Glomerular endothelial cell (primary cell): ENCODE results near the gene CALHM6. TPM values are rescaled to one million over a fixed set of nuclear protein-coding genes. Genes with fewer than 3 reads are reported as not detected.

Experiments
- DNase-seq: peaks from one replicate; pipeline ENCODE4 v3.0.0-alpha.2; 2011; ENCODE audit warnings: low read depth, low spot score; ENCODE audit errors: extremely low read depth
- total RNA-seq: library from RNA; depleted of rRNA; stranded (reverse); fragments of >200 nt; gene quantifications from 2 replicates; pipeline ENCODE4 v1.2.3, GENCODE V29; 2015

The CALHM6 gene
- 0.68 and 1.1 TPM in 2 replicates for total RNA-seq

DNA sequence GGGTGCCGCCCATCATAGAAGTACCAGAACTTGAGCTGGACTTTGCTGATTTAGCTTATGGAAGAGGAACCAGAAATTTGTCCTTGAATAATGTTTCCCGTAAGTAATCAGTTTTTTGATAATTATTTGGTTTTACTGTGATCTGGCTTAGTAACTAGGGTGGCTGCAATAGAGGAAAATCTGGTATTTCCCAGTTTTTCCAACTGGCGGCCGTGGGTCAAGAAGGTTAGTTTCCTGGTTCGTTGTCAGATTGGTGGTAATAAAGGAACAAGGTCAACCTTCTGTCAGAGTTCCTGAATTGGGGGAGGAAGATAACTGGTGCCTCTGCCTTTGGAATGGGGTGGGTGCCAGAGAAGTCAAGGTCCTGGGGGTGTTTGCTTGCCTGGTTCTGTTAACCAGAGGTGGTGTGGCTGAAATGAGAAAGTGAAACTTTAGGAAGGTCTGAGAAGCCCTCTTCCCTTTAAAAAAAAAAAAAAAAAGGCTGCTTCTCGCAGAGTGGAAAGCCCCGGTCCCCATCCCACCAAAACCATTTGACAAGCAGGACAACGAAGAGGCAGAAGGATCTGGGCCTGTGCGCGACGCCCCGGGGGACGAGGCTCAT is at the start of gene CALHM6:
CALHM6 (plus strand) TSS at position 45 of the 601 bp plus-strand sequence; CDS start at position 600, 555 bp downstream.
- DNase-seq, result no peak

DNA sequence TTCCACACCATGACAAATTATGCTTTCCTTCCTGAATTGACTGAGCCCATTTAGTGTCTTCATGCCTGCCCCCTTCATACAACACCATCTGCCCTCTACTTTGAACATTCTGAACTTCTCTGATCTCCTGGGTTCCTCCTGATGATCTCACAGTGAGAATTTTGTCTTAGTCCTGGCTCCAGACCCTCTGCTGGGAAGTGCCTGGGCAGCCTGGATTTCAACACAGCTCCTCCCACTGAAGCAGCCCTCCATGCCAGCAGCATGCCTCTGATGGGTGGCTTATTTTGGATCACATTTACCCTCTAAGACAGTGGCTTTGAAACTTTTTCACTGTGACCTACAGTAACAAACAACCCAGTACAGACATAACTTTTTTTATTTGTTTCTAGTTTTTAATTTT is 48.9 kb upstream of the CALHM6 start:
- no peak for DNase-seq

DNA sequence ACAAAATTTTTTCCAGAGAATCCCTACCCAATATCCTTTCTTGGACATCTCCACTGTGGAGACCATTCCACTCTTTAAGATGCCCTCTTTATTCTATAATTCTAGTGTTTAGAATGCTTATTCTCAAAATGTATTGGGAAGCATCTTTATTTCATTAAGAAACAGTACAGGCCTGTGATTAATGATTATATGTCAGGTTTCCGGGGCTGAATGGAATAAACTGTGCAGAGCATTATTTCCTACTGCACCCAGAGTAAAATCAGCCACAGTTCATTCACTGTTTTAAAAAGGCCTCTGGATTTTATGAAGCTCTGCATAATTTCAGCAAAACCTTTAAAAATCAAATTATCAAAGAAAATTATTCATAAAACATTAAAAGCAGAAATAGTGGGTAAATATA is 47.8 kb upstream of the CALHM6 start:
- DNase-seq, result no peak

DNA sequence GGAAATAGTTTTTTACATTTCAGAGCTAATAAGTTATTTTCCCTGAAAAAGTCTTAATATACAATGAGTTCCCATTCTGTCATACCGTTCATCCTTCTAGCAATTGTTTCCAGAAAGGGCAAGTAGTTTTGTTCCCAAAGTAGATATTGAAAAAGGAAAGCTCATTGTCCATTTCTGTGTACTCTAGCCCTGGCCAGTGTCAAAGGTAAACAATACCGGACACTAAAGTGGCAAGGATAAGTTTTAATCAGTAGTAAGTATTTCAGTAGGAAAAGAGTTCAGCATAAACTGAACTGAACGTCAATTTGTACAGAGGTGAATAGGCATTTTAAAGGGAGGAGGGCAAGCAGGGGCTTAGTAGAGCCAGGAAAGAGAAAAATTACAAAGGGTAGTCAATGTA is 43.5 kb upstream of the CALHM6 start:
- no peak for DNase-seq

- DNase-seq, result no peak
These were observed 41.9 kb upstream of the CALHM6 start for GRCh38 chr6:116419069-116419786.

GRCh38 chr6:116420341-116420740 is 40.8 kb upstream of the CALHM6 start:
- DNase-seq, result no peak

DNA sequence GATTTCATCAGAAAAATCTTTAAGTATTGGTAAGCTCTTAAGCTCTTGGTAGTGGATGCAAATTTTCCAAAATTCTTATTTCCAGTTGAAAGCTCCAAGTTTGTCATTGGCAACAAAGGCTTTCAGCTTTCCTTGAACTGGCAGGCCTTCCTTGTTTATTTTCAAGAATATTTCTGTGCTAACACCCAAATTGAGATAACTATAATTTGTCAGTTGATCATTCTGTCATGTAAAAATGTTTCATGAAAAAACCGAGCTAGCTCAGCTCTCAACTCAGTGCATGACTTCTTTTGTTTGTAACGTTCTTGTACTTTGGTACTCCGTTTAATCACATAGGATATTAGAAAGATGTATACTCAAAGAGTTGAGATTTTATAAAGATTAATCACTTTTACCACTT is 38.9 kb upstream of the CALHM6 start:
- no peak for DNase-seq

GRCh38 chr6:116424001-116424400 is 37.2 kb upstream of the CALHM6 start:
- DNase-seq, result no peak

- DNase-seq, result no peak
These were observed 34.6 kb upstream of the CALHM6 start for GRCh38 chr6:116426551-116426950.

GRCh38 chr6:116429111-116429510 is 32.1 kb upstream of the CALHM6 start:
- DNase-seq, result no peak

GRCh38 chr6:116430860-116431259 is 30.3 kb upstream of the CALHM6 start:
- no peak for DNase-seq

DNA sequence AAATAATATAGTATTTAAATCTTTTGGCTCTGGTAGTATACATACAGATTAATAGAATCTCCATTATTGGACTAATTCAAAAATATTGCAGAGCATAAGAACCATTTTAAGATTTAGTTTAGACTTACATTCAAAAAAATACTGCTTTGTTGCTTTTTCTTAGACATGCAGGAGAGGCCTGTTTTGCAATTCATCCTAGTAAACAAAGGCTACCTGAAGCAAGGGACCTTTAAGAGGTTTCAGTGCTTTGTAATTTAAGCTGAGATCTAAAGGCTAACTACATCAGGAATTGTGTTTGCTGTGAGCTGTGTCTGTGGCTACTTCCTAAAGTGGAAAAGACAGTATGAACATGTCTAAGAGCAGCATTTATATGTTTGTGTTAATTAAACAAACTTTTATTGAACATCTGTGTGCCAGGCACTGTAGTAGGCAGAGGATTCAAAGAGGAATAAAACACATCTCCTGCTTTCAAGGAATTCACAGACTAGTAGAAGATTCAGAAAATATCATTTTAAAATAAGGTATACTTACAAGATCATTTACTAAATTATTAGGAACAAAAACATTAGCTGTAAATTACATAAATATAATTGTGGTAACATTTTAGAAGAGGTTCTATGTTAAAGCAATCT is 29.1 kb upstream of the CALHM6 start:
- DNase-seq, result no peak

- DNase-seq, result no peak
These were observed 27.9 kb upstream of the CALHM6 start for GRCh38 chr6:116433206-116433712.

- no peak for DNase-seq
These were observed 27.0 kb upstream of the CALHM6 start for GRCh38 chr6:116434056-116434725.

DNA sequence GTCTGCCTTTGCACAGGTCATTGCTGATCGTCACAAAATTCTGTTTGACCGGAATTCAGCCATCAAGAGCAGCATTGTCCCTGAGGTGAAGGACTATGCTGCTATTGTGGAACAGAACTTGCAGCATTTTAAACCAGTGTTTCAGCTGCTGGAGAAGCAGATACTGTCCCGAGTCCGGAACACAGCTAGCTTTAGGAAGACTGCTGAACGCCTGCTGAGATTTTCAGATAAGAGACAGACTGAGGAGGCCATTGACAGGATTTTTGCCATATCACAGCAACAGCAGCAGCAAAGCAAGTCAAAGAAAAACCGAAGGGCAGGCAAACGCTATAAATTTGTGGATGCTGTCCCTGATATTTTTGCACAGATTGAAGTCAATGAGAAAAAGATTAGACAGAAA is 24.6 kb upstream of the CALHM6 start:
- no peak for DNase-seq

DNA sequence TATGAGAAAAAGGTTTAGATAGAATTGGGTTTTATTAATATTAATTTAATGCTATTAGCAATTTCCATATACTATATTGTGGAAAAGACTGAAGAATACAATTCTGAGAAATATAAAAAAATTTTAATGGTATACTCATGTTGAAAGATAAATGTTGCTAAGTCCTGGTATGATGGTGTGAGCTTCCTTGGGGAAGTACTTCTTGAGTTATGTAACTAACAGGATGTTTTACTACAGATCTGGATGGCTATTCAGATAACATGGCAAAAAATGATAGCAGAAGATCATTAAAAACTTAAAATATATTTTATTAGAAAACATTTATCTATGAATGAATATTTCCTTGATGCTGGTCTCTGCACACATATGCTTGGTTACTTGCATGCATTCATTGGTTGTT is 23.5 kb upstream of the CALHM6 start:
- DNase-seq, result no peak

- no peak for DNase-seq
These were observed 22.4 kb upstream of the CALHM6 start for GRCh38 chr6:116438590-116439448.

GRCh38 chr6:116439522-116440051 is 21.6 kb upstream of the CALHM6 start:
- no peak for DNase-seq

DNA sequence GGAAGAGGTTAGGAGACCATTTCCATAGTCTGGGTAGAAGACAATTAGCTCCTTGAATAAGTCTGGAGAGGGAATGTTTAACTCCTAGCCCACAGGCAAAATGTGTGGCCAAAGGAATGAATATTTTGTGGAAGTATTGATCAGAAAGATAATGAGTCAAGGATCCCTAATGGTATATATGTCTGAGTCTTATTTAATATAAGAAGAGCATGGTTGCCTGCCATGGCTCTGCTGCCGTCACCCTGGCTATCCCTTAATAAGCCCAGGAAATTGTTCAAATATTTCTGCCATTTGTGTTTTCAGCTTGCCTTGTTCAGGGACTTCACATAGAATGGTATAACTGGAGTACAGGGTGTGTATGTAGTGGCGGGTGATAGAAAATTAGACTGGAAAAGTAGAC is 18.1 kb upstream of the CALHM6 start:
- DNase-seq, result no peak

GRCh38 chr6:116444092-116444491 is 17.1 kb upstream of the CALHM6 start:
- peak; percentile 20 for DNase-seq
